Measurements from ENCODE around the gene INSL3.

The INSL3 gene

DNA sequence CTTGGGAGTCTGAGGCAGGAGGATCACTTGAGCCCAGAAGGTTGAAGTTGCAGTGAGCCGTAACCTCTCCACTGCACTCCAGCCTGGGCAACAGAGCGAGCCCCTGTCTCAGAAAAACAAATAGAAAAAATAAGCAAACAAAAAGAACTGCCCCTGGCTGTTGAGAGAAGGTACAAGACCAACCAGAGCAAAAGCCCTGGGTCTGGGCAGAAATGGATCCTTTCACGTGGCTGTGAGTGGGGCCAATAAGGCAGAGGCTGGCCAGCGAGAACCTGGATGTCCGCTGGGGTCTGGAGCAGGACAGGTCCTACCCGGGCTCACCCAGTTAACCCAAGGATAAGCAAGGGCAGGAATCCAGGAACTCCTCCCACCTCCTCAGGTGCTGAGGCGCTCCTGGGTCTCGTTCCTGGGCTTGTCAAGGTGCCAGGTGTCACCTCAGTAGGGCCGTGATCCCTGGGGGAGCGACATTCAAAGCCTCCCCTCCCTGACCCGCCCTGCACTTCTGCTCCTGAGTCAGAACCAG lies 45.7 kb upstream of the INSL3 start:
- H3K27me3 ChIP-seq (ENCODE audit: insufficient read depth, low read length, poor library complexity, severe bottlenecking), result no peaks in the 10 kb centered on the region
- no peak for TF ChIP-seq EZH2phosphoT487 (IDR thresholded peaks at IDR 0.05; ENCODE audit: borderline replicate concordance)
- H3K36me3 ChIP-seq (ENCODE audit: insufficient read depth, low read length), result peaks cover 33% of the 10 kb centered on the region; the same call in 1 of the 2 replicates
- no peak overlapping the region for H3K4me3 ChIP-seq (ENCODE audit: low read length, poor library complexity, severe bottlenecking)
- no peaks in the 10 kb centered on the region for H3K9me2 ChIP-seq (replicated peaks; ENCODE audit: low read depth, low read length)
- no peaks in the 10 kb centered on the region for H3K9me3 ChIP-seq (ENCODE audit: insufficient read depth, low read depth, low read length)
- H2AFZ ChIP-seq (ENCODE audit: low read length), result no peak overlapping the region
- H3F3A ChIP-seq (ENCODE audit: low read depth), result no peaks in the 10 kb centered on the region; the same call in 1 of the 2 replicates
- no peak overlapping the region for H3K4me2 ChIP-seq (ENCODE audit: low read depth, low read length, poor library complexity, severe bottlenecking)
- peaks cover 6% of the 10 kb centered on the region for H3K4me1 ChIP-seq (ENCODE audit: insufficient read depth, low read length, poor library complexity, severe bottlenecking)
- peaks cover 19% of the 10 kb centered on the region for H3K79me2 ChIP-seq (ENCODE audit: insufficient read depth, low read length)
- H3K9ac ChIP-seq (ENCODE audit: low read depth, low read length, poor library complexity, severe bottlenecking), result no peak overlapping the region
- H4K20me1 ChIP-seq (ENCODE audit: insufficient read depth, low read length, poor library complexity, severe bottlenecking), result peaks cover 20% of the 10 kb centered on the region

DNA sequence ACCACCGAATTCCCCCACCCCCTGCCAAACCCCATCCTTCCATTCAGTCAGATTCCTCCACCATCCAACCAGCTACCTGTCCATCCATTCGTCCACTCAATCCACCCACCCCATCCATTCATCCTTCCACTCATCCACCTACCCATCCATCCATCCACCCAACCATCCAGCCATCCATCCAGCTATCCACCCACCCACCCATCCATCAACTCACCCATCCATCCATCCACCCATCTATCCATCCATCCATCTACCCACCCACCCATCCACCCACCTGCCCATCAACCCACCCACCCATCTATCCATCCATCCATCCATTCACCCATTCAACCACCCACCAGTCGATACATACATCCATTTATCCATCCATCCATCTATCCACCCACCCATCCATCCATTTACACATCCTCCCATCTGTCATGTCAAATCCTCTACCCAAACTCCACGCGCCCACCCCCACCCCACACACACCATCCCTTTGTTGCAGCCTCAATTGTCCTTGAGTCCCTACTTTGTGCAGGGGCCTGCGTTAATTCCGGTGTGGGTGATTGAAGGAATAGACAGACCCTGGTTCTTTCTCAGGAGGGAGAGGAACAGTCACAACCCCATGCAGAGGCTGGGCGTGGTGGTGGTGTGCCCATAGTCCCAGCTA lies 45.1 kb upstream of the INSL3 start:
- Histone ChIP-seq H3K36me3 (ENCODE audit: insufficient read depth, low read length) (peaks cover 39% of the 10 kb centered on the region; the same call in 1 of the 2 replicates), H4K20me1 (ENCODE audit: insufficient read depth, low read length, poor library complexity, severe bottlenecking) (peaks cover 26% of the 10 kb centered on the region), H3K9me2 (replicated peaks; ENCODE audit: low read depth, low read length) (no peaks in the 10 kb centered on the region), H2AFZ (ENCODE audit: low read length) (no peak overlapping the region), H3F3A (ENCODE audit: low read depth) (no peaks in the 10 kb centered on the region; the same call in 1 of the 2 replicates), H3K9me3 (ENCODE audit: insufficient read depth, low read depth, low read length) (no peaks in the 10 kb centered on the region), H3K4me2 (ENCODE audit: low read depth, low read length, poor library complexity, severe bottlenecking) (no peak overlapping the region), H3K9ac (ENCODE audit: low read depth, low read length, poor library complexity, severe bottlenecking) (no peak overlapping the region), H3K4me1 (ENCODE audit: insufficient read depth, low read length, poor library complexity, severe bottlenecking) (peaks cover 10% of the 10 kb centered on the region), H3K4me3 (ENCODE audit: low read length, poor library complexity, severe bottlenecking) (no peak overlapping the region), H3K79me2 (ENCODE audit: insufficient read depth, low read length) (peaks cover 25% of the 10 kb centered on the region), H3K27me3 (ENCODE audit: insufficient read depth, low read length, poor library complexity, severe bottlenecking) (no peaks in the 10 kb centered on the region)
- TF ChIP-seq, protein P1, sequence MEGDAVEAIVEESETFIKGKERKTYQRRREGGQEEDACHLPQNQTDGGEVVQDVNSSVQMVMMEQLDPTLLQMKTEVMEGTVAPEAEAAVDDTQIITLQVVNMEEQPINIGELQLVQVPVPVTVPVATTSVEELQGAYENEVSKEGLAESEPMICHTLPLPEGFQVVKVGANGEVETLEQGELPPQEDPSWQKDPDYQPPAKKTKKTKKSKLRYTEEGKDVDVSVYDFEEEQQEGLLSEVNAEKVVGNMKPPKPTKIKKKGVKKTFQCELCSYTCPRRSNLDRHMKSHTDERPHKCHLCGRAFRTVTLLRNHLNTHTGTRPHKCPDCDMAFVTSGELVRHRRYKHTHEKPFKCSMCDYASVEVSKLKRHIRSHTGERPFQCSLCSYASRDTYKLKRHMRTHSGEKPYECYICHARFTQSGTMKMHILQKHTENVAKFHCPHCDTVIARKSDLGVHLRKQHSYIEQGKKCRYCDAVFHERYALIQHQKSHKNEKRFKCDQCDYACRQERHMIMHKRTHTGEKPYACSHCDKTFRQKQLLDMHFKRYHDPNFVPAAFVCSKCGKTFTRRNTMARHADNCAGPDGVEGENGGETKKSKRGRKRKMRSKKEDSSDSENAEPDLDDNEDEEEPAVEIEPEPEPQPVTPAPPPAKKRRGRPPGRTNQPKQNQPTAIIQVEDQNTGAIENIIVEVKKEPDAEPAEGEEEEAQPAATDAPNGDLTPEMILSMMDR (conservative IDR thresholded peaks at IDR 0.05; ENCODE audit: low read length), result no peak
- TF ChIP-seq EZH2phosphoT487 (IDR thresholded peaks at IDR 0.05; ENCODE audit: borderline replicate concordance), result no peak

DNA sequence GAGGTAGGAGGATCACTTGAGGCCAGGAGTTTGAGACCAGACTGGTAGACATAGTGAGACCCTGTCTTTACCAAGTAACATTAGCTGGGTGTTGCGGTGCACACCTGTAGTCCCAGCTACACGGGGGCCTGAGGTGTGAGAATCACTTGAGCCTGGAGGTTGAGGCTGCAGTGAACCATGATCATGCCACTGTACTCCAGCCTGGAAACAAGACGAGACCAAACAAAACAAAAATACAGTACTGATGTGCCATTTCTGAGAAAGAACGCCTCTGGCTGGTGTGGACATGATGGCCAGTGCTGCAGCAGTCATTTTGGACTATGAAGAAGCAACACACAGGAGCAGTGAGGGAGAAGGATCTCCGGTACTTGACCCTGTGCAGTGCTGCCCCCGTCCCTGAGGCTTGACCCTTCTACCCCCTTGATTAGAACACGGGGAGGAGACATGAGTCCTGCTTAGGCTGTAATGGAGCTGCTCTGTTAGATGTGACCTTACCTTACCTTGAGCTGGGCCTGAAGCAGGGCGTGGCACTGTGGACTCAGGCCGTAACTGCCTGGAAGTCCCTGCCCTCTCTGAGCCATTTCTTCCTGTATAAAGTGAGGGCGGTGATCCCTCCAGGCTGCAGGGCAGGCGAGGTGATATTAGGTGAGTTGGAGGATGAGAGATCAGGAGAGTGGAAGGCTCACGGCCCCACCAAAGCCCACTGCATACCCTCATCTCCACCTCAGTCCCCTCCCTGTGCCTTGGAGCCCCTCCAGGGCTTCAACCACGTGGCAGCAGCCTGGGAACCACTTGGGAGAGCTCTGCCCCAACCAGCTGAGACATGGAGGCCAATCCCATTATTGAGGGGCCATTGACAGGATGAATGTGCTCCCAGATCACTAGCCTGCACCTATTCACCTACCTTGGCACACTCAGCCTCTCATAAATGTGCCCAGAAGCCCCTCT lies 44.3 kb upstream of the INSL3 start:
- Histone ChIP-seq H3K9me2 (replicated peaks; ENCODE audit: low read depth, low read length) (no peaks in the 10 kb centered on the region), H3K4me2 (ENCODE audit: low read depth, low read length, poor library complexity, severe bottlenecking) (no peak overlapping the region)

More for the DNA sequence above, 44.3 kb upstream of the INSL3 start:
- H3K79me2 ChIP-seq (ENCODE audit: insufficient read depth, low read length), result peaks cover 33% of the 10 kb centered on the region
- peaks cover 34% of the 10 kb centered on the region for H4K20me1 ChIP-seq (ENCODE audit: insufficient read depth, low read length, poor library complexity, severe bottlenecking)
- TF ChIP-seq, protein P1 (conservative IDR thresholded peaks at IDR 0.05; ENCODE audit: low read length), result no peak
- TF ChIP-seq EZH2phosphoT487 (IDR thresholded peaks at IDR 0.05; ENCODE audit: borderline replicate concordance), result no peak
- peaks cover 17% of the 10 kb centered on the region for H3K4me1 ChIP-seq (ENCODE audit: insufficient read depth, low read length, poor library complexity, severe bottlenecking)
- H3K9ac ChIP-seq (ENCODE audit: low read depth, low read length, poor library complexity, severe bottlenecking), result no peak overlapping the region
- H3K27me3 ChIP-seq (ENCODE audit: insufficient read depth, low read length, poor library complexity, severe bottlenecking), result no peaks in the 10 kb centered on the region
- no peaks in the 10 kb centered on the region; the same call in 1 of the 2 replicates for H3F3A ChIP-seq (ENCODE audit: low read depth)
- H3K36me3 ChIP-seq (ENCODE audit: insufficient read depth, low read length), result peaks cover 41% of the 10 kb centered on the region; the same call in 1 of the 2 replicates
- no peaks in the 10 kb centered on the region for H3K9me3 ChIP-seq (ENCODE audit: insufficient read depth, low read depth, low read length)
- H2AFZ ChIP-seq (ENCODE audit: low read length), result no peak overlapping the region
- no peak overlapping the region for H3K4me3 ChIP-seq (ENCODE audit: low read length, poor library complexity, severe bottlenecking)
